Activated CD4-positive, alpha-beta T cell treated with anti-CD3 and anti-CD28 coated beads, Interleukin-2, amount 50 U/mL, for 16 hours (primary cell): ENCODE results near the gene MAPK9.

Source experiments
- DNase-seq: peaks from one replicate; pipeline ENCODE4 v3.0.0-alpha.2; 2020

MAPK9 gene

GRCh38 chr5:180291943-180292831 is at the start of gene MAPK9:
TSS of gene MAPK9 (minus strand) at chr5:180292083. CDS start at chr5:180280561, 11,522 bp downstream.
- DNase-seq = peak; percentile 85

GRCh38 chr5:180341595-180341994 is 49.7 kb upstream of the MAPK9 start:
- DNase-seq = no peak

- DNase-seq = no peak
Measured at GRCh38 chr5:180340856-180341255, 49.0 kb upstream of the MAPK9 start.

DNA sequence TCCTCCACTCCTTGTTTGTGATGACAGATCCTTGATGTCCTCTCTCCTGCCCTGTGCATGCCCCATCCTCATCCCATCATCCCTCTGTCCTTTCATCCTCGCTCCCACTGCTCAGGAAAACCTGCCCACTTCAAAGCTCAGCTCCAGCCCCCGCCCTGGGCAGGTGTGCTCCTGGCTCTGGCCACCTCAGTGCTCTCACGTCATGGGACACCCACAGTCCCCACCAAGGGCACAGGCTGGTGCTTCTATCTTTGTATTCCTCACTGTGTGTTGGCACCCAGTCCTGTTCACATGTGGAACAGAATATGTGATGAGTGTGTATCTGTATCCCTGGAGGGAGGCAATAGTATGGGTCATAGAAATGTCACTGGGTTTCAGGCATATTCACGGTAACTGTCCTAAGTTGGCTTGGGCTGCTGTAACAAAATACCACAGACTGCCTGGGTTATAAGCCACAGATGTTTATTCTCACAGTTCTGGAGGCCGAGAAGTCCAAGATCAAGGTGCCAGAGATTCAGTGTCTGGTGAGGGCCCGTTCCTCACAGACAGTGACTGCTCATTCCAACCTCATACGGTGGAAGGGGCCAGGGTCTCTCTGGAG is 47.8 kb upstream of the MAPK9 start:
- DNase-seq = no peak

- DNase-seq = no peak
Measured at GRCh38 chr5:180338001-180338707, 46.3 kb upstream of the MAPK9 start.

GRCh38 chr5:180336234-180337020 is 44.5 kb upstream of the MAPK9 start:
- no peak for DNase-seq

DNA sequence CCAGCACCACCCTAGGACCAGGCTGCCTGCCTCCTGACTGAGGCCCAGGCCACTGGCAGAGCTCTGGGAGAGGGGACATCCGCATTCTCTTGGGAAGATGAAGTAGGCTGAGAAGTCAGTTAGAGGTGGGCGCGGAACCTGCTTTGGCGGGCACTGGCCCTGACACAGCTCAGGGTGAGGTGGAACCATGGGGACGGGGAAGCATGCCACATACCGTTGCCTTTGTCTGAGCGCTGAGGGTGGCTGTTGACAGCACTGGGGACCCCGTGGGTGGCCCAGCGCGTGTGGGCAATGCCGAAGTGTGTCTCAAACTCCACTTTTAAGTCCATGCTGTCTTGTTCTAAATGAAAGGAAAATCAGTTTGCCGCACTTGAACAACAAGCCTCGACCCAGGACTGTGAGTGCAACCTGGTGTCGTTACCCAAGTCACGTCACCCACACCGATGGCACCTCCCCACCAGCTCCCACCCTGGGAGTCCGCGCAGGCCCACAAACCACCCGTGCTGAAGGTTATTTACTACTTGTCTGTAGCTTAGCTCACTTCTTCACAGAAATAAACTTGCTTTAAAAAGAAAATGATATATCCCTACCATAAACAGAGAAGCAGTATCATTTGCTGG is 43.8 kb upstream of the MAPK9 start:
- no peak for DNase-seq

DNA sequence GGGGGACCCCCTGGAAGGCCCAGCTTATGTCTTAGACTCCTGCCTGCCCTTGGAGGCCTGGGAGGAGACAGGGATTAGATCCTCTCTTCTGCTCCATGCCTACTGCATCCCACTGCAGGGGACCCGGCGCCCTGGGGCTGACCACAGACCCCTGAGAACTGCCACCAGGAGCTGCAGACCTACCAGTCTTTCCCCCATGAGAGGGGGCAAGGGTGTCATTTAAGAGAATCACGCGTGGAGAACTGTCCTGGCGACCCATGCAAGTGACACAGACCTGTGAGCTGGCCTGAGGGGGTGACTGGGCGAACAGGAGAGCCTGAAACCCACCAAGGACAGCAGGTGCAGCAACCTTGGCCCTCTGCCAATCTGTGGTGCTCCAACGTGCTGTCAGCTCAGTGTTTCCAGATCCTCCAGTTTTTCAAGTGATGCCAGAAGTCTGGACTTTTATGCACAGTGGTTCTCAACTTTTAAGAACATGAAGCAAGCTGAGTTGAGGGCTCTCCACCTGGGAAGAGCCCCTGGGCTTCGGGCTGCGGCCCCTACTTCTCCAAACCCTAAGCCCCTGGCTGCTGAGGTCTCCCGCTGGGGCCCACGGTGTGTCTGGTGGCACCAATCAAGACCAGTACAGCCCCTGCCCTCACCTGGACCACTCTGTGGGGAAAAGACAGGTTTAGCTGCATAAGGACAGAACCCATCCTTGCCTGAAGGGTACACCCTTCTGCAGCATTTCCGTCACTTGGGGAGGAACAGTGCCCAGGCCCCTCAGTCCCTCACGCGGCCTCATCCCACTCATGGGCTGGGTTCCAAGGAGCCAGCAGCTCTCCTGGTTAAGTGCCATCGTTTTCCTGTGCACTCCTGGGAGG is 43.1 kb upstream of the MAPK9 start:
- no peak for DNase-seq

- DNase-seq = no peak
Measured at GRCh38 chr5:180334176-180334575, 42.3 kb upstream of the MAPK9 start.

DNA sequence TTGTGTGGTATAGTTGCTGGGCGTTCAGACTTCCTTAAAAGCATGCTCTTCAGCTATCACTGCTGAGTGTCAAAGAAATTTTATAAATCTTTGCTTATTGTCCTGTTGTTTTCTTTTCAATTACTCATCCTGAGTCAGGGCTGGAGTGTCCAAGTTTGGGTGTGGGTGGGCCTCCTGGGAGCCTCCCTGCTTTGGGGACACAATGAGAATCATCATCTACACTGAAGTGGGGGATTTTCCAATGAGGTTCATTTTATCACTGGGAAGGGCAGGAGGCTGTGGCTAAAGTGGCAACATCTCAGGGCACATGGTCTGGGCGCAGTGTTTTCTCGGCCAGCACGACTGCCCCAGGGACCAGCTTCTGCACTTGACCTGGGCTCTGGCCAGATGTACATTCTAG is 41.8 kb upstream of the MAPK9 start:
- DNase-seq = no peak

- DNase-seq = no peak
Measured at GRCh38 chr5:180332861-180333260, 41.0 kb upstream of the MAPK9 start.

- DNase-seq = no peak
Measured at GRCh38 chr5:180332051-180332517, 40.2 kb upstream of the MAPK9 start.

- DNase-seq = no peak
Measured at GRCh38 chr5:180331647-180331950, 39.7 kb upstream of the MAPK9 start.

DNA sequence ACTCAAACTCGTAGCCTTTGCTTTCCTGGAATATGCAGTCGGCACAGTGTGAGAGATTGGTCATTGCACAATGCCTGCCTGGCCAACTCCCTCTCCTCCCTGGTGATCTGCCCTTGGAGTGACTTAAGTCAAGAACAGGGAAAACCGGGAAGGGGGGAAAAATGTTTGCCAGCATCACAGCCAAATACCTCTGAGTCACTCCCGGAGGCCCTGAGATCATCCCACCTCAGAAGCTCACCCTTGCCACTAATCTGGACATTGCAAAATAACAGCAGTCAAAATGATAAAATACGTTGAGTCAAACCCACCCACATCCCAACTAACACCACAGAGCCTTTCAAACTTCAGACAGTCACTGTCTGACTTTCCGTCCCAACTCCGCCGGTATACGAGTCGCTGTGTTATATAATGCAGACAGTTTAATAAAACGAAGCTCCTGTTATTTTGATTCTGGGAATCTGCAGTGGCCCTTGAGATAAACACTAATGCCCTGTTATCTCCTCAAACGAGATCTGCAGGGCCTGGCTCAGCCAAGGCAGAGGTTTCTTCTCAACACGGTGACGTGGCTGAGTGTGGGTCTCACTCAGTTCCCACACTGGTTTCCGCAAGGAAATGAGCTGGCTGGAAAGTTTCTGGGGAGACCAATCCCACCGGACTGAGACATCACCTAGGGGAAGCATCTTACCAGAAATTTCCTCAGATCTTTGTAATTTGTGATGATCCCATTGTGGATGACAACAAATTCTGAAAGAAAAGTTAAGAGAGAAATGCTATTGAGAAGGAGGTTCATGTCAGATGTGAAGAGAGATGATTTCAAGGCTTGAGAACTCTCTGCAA is 39.1 kb upstream of the MAPK9 start:
- DNase-seq = no peak

DNA sequence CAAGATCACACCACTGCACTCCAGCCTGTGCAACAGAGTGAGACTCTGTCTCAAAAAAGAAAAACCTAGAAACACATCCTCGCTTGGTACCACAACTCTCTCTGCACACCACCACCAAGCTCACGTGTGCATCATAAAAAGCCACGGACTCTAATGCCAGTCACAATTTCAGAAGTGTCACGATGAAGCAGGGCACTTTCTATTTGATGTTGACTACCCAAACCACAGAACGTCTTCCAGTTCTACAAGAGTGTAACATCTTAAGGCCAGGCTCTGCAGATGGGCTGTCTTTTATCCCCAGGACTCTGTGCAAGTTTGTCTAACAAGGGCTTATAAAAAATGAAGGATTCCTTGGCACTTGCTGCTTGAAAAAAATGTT is 38.4 kb upstream of the MAPK9 start:
- DNase-seq = no peak

GRCh38 chr5:180329606-180330269 is 37.9 kb upstream of the MAPK9 start:
- no peak for DNase-seq

DNA sequence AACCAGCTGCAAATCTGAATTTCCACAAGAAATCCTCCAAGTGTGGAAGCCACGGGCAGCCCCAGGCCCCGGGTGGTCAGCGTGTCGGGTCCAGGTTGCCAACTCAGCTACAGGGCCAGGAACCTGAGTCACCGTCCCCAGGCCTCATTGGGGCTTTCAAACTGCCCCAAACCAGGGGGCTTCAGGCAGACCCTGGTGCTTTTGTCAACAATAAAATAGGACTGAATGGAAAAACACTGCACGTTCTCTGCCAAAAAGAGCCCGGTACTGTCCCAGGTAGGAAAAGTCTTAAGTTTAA is 37.2 kb upstream of the MAPK9 start:
- no peak for DNase-seq

DNA sequence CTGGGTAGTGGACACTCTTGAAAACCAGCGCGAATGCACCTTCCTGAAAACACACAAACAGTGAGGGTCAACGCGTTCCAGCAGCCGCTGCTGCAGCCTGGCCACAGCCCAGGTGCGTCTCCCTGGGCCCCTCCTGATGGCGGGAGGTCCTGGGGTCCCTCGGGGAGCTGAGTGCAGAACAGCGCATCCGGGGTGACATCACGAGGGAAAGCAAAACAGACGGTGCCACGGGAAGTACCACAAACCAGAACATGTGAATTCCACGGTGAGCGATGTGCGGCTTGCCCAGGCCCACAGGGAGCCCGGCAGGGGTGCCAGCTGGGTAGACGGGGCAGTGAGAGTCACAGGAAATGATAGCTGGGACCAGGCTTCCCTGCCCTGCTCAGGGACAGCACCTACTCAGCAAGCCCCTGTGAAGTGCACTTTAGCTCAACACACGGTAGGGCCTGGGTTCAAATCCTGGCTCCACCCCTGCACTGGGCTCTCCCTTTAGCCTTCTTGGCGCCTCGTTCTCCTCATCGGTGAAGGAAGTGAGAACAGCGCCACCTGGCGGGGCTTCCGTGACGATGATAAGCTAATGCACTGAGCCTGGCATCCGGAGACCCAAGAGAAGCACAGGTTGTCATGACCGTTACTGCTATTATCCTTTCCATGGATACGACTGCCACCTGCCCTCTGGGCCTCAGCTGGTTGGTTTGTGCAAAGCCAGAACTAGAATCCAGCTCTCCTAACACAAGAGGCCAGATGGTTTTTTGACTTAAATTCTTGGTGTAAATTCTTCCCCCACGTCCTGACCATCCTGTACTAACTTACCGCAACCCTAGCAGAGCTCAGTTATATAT is 36.6 kb upstream of the MAPK9 start:
- peak; percentile 85 for DNase-seq

DNA sequence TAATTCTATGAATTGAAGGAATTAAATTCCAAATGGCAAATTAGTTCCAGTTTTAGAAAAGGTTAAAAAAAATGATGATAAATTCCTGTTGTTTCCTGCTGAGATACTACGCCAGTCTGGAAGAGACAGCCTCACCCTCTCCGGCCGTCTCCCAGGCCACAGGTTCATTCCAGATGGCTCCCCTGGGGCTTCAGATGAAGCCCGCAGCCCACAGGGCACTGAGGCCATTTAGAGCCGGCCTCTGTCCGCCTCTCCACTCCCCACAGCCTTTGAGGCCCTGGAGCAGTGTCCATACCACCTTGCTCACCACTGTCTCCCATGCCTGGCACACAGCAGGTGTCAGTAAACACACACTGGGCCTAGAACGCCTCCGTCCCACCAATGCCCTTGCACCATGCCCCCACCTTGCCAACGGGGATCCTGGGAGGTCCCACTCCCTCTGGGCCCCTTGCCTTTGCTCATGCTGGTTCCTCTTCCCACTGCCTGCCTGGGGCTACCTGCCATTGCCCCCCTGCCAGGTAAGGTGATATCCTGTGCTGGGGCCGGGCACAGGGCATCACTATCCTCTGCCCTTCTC is 35.2 kb upstream of the MAPK9 start:
- DNase-seq = no peak
